Measurements from ENCODE around the gene PODXL2.
A peak's percentile ranks its signal among the peaks of the same experiment; 100 is the strongest.

PODXL2 gene

GRCh38 chr3:127660621-127661251 is 31.8 kb downstream of the PODXL2 start:
- no peak for DNase-seq

GRCh38 chr3:127661600-127661999 is 32.6 kb downstream of the PODXL2 start:
- no peak for DNase-seq

- no peak for DNase-seq
Observed at GRCh38 chr3:127662001-127662469, 33.0 kb downstream of the PODXL2 start.

GRCh38 chr3:127663151-127663550 is 34.2 kb downstream of the PODXL2 start:
- no peak for DNase-seq

GRCh38 chr3:127665165-127665564 is 36.2 kb downstream of the PODXL2 start:
- no peak for DNase-seq

GRCh38 chr3:127665586-127665985 is 36.6 kb downstream of the PODXL2 start:
- no peak for DNase-seq

- DNase-seq, result no peak
Observed at GRCh38 chr3:127666676-127667075, 37.7 kb downstream of the PODXL2 start.

GRCh38 chr3:127667119-127667681 is 38.2 kb downstream of the PODXL2 start:
- peak; percentile 40 for DNase-seq

- no peak for DNase-seq
Observed at GRCh38 chr3:127668906-127669305, 39.9 kb downstream of the PODXL2 start.

GRCh38 chr3:127669541-127670228 is 40.7 kb downstream of the PODXL2 start:
- DNase-seq, result no peak

- DNase-seq, result no peak
Observed at GRCh38 chr3:127670229-127670559, 41.2 kb downstream of the PODXL2 start.

- no peak for DNase-seq
Observed at GRCh38 chr3:127670761-127671522, 42.0 kb downstream of the PODXL2 start.

GRCh38 chr3:127671523-127672428 is 42.8 kb downstream of the PODXL2 start:
- no peak for DNase-seq

- peak; percentile 30 for DNase-seq
Observed at GRCh38 chr3:127672429-127673190, 43.6 kb downstream of the PODXL2 start, which contains the start of gene ABTB1. Gene ABTB1 (plus strand): TSS chr3:127672952. CDS start chr3:127673026, 74 bp downstream.

GRCh38 chr3:127673191-127674100 is 44.5 kb downstream of the PODXL2 start:
- DNase-seq, result peak; percentile 3

GRCh38 chr3:127674101-127674721 is 45.2 kb downstream of the PODXL2 start:
- no peak for DNase-seq

GRCh38 chr3:127674790-127675189 is 45.8 kb downstream of the PODXL2 start:
- no peak for DNase-seq

- no peak for DNase-seq
Observed at GRCh38 chr3:127675651-127676391, 46.8 kb downstream of the PODXL2 start.

- DNase-seq, result no peak
Observed at GRCh38 chr3:127676456-127676855, 47.5 kb downstream of the PODXL2 start.

Measured in NCI-H510A treated with DMSO at 0.1 percent for 48 hours (cell line).